ENCODE results near the gene ALOXE3.

Gene ALOXE3

GRCh38 chr17:8066841-8067775 is 51.2 kb downstream of the ALOXE3 start:
- no peak for ATAC-seq (ENCODE audit: low read depth)
- H3K27ac ChIP-seq (ENCODE audit: poor library complexity, severe bottlenecking) = no peak overlapping the region

GRCh38 chr17:8064561-8065019 is 53.7 kb downstream of the ALOXE3 start:
- Histone ChIP-seq H3K9me3 (ENCODE audit: severe bottlenecking) (no peaks in the 10 kb centered on the region), H3K36me3 (ENCODE audit: low read depth) (no peaks in the 10 kb centered on the region), H3K27me3 (ENCODE audit: insufficient read depth, poor library complexity, severe bottlenecking) (no peaks in the 10 kb centered on the region), H3K4me3 (ENCODE audit: severe bottlenecking) (no peak overlapping the region), H3K27ac (ENCODE audit: poor library complexity, severe bottlenecking) (no peak overlapping the region), H3K4me1 (ENCODE audit: insufficient read depth, poor library complexity, severe bottlenecking) (peaks cover 5% of the 10 kb centered on the region)
- no peak for TF ChIP-seq CTCF (IDR thresholded peaks at IDR 0.05; ENCODE audit: poor library complexity, severe bottlenecking)
- no peak for DNase-seq (ENCODE audit: low spot score)
- no peak for ATAC-seq (ENCODE audit: low read depth)

More at GRCh38 chr17:8066841-8067775, 51.2 kb downstream of the ALOXE3 start:
- Histone ChIP-seq H3K36me3 (ENCODE audit: low read depth) (no peaks in the 10 kb centered on the region), H3K9me3 (ENCODE audit: severe bottlenecking) (no peaks in the 10 kb centered on the region), H3K27me3 (ENCODE audit: insufficient read depth, poor library complexity, severe bottlenecking) (no peaks in the 10 kb centered on the region), H3K4me1 (ENCODE audit: insufficient read depth, poor library complexity, severe bottlenecking) (peaks cover 5% of the 10 kb centered on the region), H3K4me3 (ENCODE audit: severe bottlenecking) (no peak overlapping the region)
- no peak for TF ChIP-seq CTCF (IDR thresholded peaks at IDR 0.05; ENCODE audit: poor library complexity, severe bottlenecking)
- no peak for DNase-seq (ENCODE audit: low spot score)

GRCh38 chr17:8063761-8064534 is 54.4 kb downstream of the ALOXE3 start:
- Histone ChIP-seq H3K9me3 (ENCODE audit: severe bottlenecking) (no peaks in the 10 kb centered on the region), H3K4me3 (ENCODE audit: severe bottlenecking) (no peak overlapping the region), H3K27ac (ENCODE audit: poor library complexity, severe bottlenecking) (no peak overlapping the region), H3K36me3 (ENCODE audit: low read depth) (no peaks in the 10 kb centered on the region), H3K27me3 (ENCODE audit: insufficient read depth, poor library complexity, severe bottlenecking) (no peaks in the 10 kb centered on the region), H3K4me1 (ENCODE audit: insufficient read depth, poor library complexity, severe bottlenecking) (peaks cover 5% of the 10 kb centered on the region)
- no peak for TF ChIP-seq CTCF (IDR thresholded peaks at IDR 0.05; ENCODE audit: poor library complexity, severe bottlenecking)
- ATAC-seq (ENCODE audit: low read depth) = no peak
- DNase-seq (ENCODE audit: low spot score) = no peak

- Histone ChIP-seq H3K9me3 (ENCODE audit: severe bottlenecking) (no peaks in the 10 kb centered on the region), H3K4me3 (ENCODE audit: severe bottlenecking) (peak overlapping the region; percentile 14), H3K36me3 (ENCODE audit: low read depth) (no peaks in the 10 kb centered on the region), H3K4me1 (ENCODE audit: insufficient read depth, poor library complexity, severe bottlenecking) (peaks cover 5% of the 10 kb centered on the region), H3K27me3 (ENCODE audit: insufficient read depth, poor library complexity, severe bottlenecking) (no peaks in the 10 kb centered on the region), H3K27ac (ENCODE audit: poor library complexity, severe bottlenecking) (no peak overlapping the region)
- no peak for TF ChIP-seq CTCF (IDR thresholded peaks at IDR 0.05; ENCODE audit: poor library complexity, severe bottlenecking)
- no peak for DNase-seq (ENCODE audit: low spot score)
- ATAC-seq (ENCODE audit: low read depth) = peak; percentile 39; the same call in 2 of the 3 replicates
These were observed 55.4 kb downstream of the ALOXE3 start for GRCh38 chr17:8062807-8063483.

Measured in RWPE2 (cell line).